Measurements from ENCODE around the gene PRRT4. TPM values are rescaled to one million over a fixed set of nuclear protein-coding genes. Genes with fewer than 3 reads are reported as not detected.
A peak's percentile ranks its signal among the peaks of the same experiment; 100 is the strongest.

PRRT4 gene
- total RNA-seq, 1 experiment from 2014 or later: 0.24 TPM

GRCh38 chr7:128323040-128323439 is 38.5 kb downstream of the PRRT4 start:
- Histone ChIP-seq H3K27ac (ENCODE audit: insufficient read length, low read depth, low read length) (no peak overlapping the region), H3K14ac (ENCODE audit: insufficient read depth, low read length) (no peak overlapping the region), H4K91ac (ENCODE audit: insufficient read length, low read depth, low read length) (no peak overlapping the region), H4K8ac (replicated peaks; ENCODE audit: insufficient read length, low read depth, low read length) (no peak overlapping the region), H3T11ph (ENCODE audit: low read length) (no peak overlapping the region), H2BK15ac (ENCODE audit: low read depth, low read length) (no peak overlapping the region), H4K5ac (ENCODE audit: insufficient read length, low read depth, low read length) (no peak overlapping the region), H3K79me2 (ENCODE audit: insufficient read depth, low read length) (no peaks in the 10 kb centered on the region), H3K9ac (ENCODE audit: extremely low read depth, insufficient read length, low read length) (no peak overlapping the region), H2BK120ac (ENCODE audit: low read depth, low read length, poor library complexity, severe bottlenecking) (no peak overlapping the region), H4K20me1 (ENCODE audit: control insufficient read depth, insufficient read depth, insufficient read length) (no peaks in the 10 kb centered on the region), H2AK5ac (ENCODE audit: insufficient read length, low read length) (no peak overlapping the region), H3K9me3 (ENCODE audit: control insufficient read depth, low read depth, low read length) (no peaks in the 10 kb centered on the region), H3K27me3 (ENCODE audit: insufficient read depth, low read length) (no peaks in the 10 kb centered on the region), H2AFZ (ENCODE audit: low read length) (no peak overlapping the region), H3K4me2 (ENCODE audit: insufficient read depth, insufficient read length, low read length) (no peak overlapping the region), H3K56ac (ENCODE audit: insufficient read length, low read depth, low read length) (no peak overlapping the region), H3K23me2 (ENCODE audit: insufficient read length, low read depth, low read length, poor library complexity, severe bottlenecking) (no peaks in the 10 kb centered on the region), H2BK20ac (ENCODE audit: low read depth, low read length, poor library complexity, severe bottlenecking) (no peak overlapping the region), H3K4ac (ENCODE audit: low read depth, low read length) (no peak overlapping the region), H2BK5ac (ENCODE audit: insufficient read length, low read length) (no peak overlapping the region), H3K79me1 (ENCODE audit: insufficient read depth, low read depth, low read length, poor library complexity, severe bottlenecking) (peaks cover 2% of the 10 kb centered on the region), H2BK12ac (ENCODE audit: insufficient read length, low read depth, low read length) (no peak overlapping the region), H3K23ac (ENCODE audit: insufficient read length, low read depth, low read length) (no peak overlapping the region), H3K4me1 (ENCODE audit: insufficient read depth, low read length) (no peaks in the 10 kb centered on the region), H3K18ac (ENCODE audit: insufficient read length, low read depth, low read length) (no peak overlapping the region)
- no peaks in the 10 kb centered on the region for H3K27me3 Mint-ChIP-seq (ENCODE audit: low read depth)
- peaks cover 34 to 89% (median 77%) of the 10 kb centered on the region in 3 experiments; a peak in 6 of 7 replicates for H3K36me3 Mint-ChIP-seq (ENCODE audit: insufficient read depth in 1 of 3, low read depth in 3 of 3)
- DNase-seq: no peak
- peaks cover 0 to 3% of the 10 kb centered on the region in 2 experiments; a peak in 1 of 4 replicates for H3K4me1 Mint-ChIP-seq
- H3K27ac Mint-ChIP-seq: 0 out of 7 replicates have a peak overlapping the region, but pooled peaks of 1 of the 3 experiments have one; percentile 7
- no peaks in the 10 kb centered on the region for H3K9me3 Mint-ChIP-seq
- H3K4me3 Mint-ChIP-seq: no peak overlapping the region
- no peak for TF ChIP-seq CTCF (conservative IDR thresholded peaks at IDR 0.05)

Measured in H9 (cell line).